NT2/D1 (cell line): Measurements from ENCODE around the gene CCDC57.
"Not testable (repeated sequence)": the region's sequence is repeated elsewhere in the genome, so short reads cannot be mapped to it uniquely, and the experiment has no call there.

Experiments
- DNase-seq: peaks from one replicate; pipeline ENCODE4 v3.0.0-alpha.2; 2011; ENCODE audit warnings: low read depth, low spot score
- H3K27me3 ChIP-seq: 2 replicates; pipeline ENCODE4 v1.6.0; 2011; ENCODE audit warnings: mild to moderate bottlenecking; ENCODE audit not compliant: insufficient read length, insufficient read depth
- H3K36me3 ChIP-seq: 2 replicates; pipeline ENCODE4 v1.6.1; 2011; ENCODE audit warnings: mild to moderate bottlenecking, low read length, mixed read lengths; ENCODE audit not compliant: insufficient read depth, insufficient read length
- H3K4me1 ChIP-seq: 2 replicates; pipeline ENCODE4 v1.5.1; 2011; ENCODE audit not compliant: insufficient read depth, insufficient read length
- H3K4me3 ChIP-seq: 2 replicates; pipeline ENCODE4 v1.5.1; 2011; ENCODE audit warnings: low read depth; ENCODE audit not compliant: insufficient read length
- H3K9ac ChIP-seq: 2 replicates; pipeline ENCODE4 v1.6.0; 2011; ENCODE audit warnings: low read depth; ENCODE audit not compliant: insufficient read length
- H3K9me3 ChIP-seq: 2 replicates; pipeline ENCODE4 v1.5.1; 2011; ENCODE audit warnings: mild to moderate bottlenecking, low read length; ENCODE audit not compliant: insufficient read depth
- SUZ12 ChIP-seq: IDR thresholded peaks from 2 replicates; pipeline ENCODE4 v1.6.1; 2011; ENCODE audit not compliant: insufficient read length, insufficient read depth; ENCODE audit errors: extremely low read depth
- YY1 ChIP-seq: IDR thresholded peaks from 2 replicates; pipeline ENCODE4 v1.6.1; 2011; ENCODE audit not compliant: insufficient read length, insufficient read depth
- ZNF274 ChIP-seq: IDR thresholded peaks from 2 replicates; pipeline ENCODE4 v1.6.1; 2011; ENCODE audit warnings: mild to moderate bottlenecking, low read depth, low read length

Gene CCDC57

GRCh38 chr17:82200743-82201497 lies 11.7 kb downstream of the CCDC57 start:
- DNase-seq, result no peak
- H3K4me3 ChIP-seq, result no peak overlapping the region

GRCh38 chr17:82200135-82200534 lies 12.5 kb downstream of the CCDC57 start:
- Histone ChIP-seq H3K36me3 (peaks cover 76% of the 10 kb centered on the region), H3K4me3 (no peak overlapping the region), H3K4me1 (peaks cover 8% of the 10 kb centered on the region), H3K9ac (no peak overlapping the region), H3K27me3 (no peaks in the 10 kb centered on the region), H3K9me3 (no peaks in the 10 kb centered on the region)
- no peak for DNase-seq
- no peak for TF ChIP-seq ZNF274
- TF ChIP-seq SUZ12, result no peak
- TF ChIP-seq YY1, result no peak

More at GRCh38 chr17:82200743-82201497, 11.7 kb downstream of the CCDC57 start:
- peaks cover 14% of the 10 kb centered on the region for H3K4me1 ChIP-seq
- no peaks in the 10 kb centered on the region for H3K9me3 ChIP-seq
- no peak overlapping the region for H3K9ac ChIP-seq
- TF ChIP-seq ZNF274, result no peak
- no peaks in the 10 kb centered on the region for H3K27me3 ChIP-seq
- H3K36me3 ChIP-seq, result peaks cover 71% of the 10 kb centered on the region

- H3K27me3 ChIP-seq, result no peaks in the 10 kb centered on the region
- peaks cover 80% of the 10 kb centered on the region for H3K36me3 ChIP-seq
- DNase-seq, result no peak
- H3K9me3 ChIP-seq, result no peaks in the 10 kb centered on the region
- peaks cover 7% of the 10 kb centered on the region for H3K4me1 ChIP-seq
- H3K9ac ChIP-seq, result no peak overlapping the region
- TF ChIP-seq YY1 (no peak), SUZ12 (no peak), ZNF274 (no peak)
- no peak overlapping the region for H3K4me3 ChIP-seq
Observed at GRCh38 chr17:82199496-82199895, 13.1 kb downstream of the CCDC57 start.

DNA sequence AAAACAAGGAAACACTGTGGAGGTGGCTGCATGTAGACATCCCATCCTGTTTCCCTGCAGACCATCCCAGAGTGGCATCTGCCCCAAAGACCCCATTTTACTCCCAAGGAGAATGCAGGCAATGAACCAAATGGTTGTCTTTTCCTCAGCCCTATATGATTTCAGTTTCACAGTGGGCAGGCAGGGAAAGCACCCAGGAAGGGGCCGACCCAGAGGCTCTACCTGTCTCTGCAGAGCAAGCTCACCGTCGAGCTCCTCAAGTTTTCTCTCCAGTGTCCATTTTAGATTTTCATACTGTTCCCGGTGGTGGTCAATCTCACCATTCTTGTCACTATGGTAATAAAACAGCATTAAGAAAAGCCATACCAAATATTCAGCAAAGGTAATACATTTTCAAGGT lies 14.6 kb downstream of the CCDC57 start:
- H3K9ac ChIP-seq, result no peak overlapping the region

GRCh38 chr17:82195675-82196672 lies 16.7 kb downstream of the CCDC57 start:
- Histone ChIP-seq H3K27me3 (no peaks in the 10 kb centered on the region), H3K4me3 (no peak overlapping the region), H3K36me3 (peaks cover 90% of the 10 kb centered on the region), H3K9ac (no peak overlapping the region), H3K4me1 (no peaks in the 10 kb centered on the region), H3K9me3 (no peaks in the 10 kb centered on the region)
- DNase-seq, result no peak
- no peak for TF ChIP-seq ZNF274
- TF ChIP-seq YY1, result no peak
- TF ChIP-seq SUZ12, result no peak

More for the DNA sequence above, 14.6 kb downstream of the CCDC57 start:
- DNase-seq, result no peak
- Histone ChIP-seq H3K27me3 (no peaks in the 10 kb centered on the region), H3K9me3 (no peaks in the 10 kb centered on the region), H3K36me3 (peaks cover 85% of the 10 kb centered on the region), H3K4me3 (no peak overlapping the region), H3K4me1 (peaks cover 7% of the 10 kb centered on the region)
- no peak for TF ChIP-seq SUZ12
- no peak for TF ChIP-seq ZNF274
- TF ChIP-seq YY1, result no peak

DNA sequence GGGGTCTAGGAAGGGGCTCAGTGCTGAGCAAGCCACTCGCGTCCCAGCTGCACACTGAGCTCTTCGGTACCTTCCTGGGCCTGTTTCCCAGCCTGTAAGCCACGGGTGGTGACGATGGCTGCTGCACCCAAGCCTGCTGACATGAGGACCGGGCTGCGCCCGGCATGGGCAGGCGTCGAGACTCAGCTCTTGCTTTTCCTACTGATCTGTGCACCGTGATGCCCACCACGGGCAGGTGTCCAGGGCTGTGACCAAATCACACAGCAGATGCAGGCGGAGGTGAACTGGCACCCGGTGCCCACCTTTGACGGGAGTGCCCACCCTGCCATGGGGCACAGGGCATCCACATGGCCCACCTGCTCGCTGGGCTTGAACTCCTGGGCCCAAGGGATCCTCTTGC lies 17.9 kb downstream of the CCDC57 start:
- H3K4me3 ChIP-seq, result no peak overlapping the region
- H3K27me3 ChIP-seq, result no peaks in the 10 kb centered on the region
- no peak for TF ChIP-seq ZNF274
- no peak for TF ChIP-seq SUZ12
- TF ChIP-seq YY1, result no peak
- no peak overlapping the region for H3K9ac ChIP-seq
- no peak for DNase-seq
- H3K9me3 ChIP-seq, result no peaks in the 10 kb centered on the region
- peaks cover 88% of the 10 kb centered on the region for H3K36me3 ChIP-seq
- H3K4me1 ChIP-seq, result no peaks in the 10 kb centered on the region

GRCh38 chr17:82193520-82194220 lies 19.0 kb downstream of the CCDC57 start:
- Histone ChIP-seq H3K36me3 (peaks cover 87% of the 10 kb centered on the region), H3K4me1 (no peaks in the 10 kb centered on the region), H3K9ac (no peak overlapping the region), H3K9me3 (no peaks in the 10 kb centered on the region), H3K4me3 (no peak overlapping the region), H3K27me3 (no peaks in the 10 kb centered on the region)
- TF ChIP-seq YY1, result no peak
- no peak for DNase-seq

- not testable (repeated sequence) for H3K9me3 ChIP-seq, DNase-seq, H3K4me1 ChIP-seq, H3K4me3 ChIP-seq, H3K9ac ChIP-seq, H3K27me3 ChIP-seq
- peaks cover 88% of the 10 kb centered on the region for H3K36me3 ChIP-seq
Observed at GRCh38 chr17:82193050-82193449, 19.6 kb downstream of the CCDC57 start.
